Tibial nerve (tissue), 4 donors: Measurements from ENCODE around the gene COPS2. TPM values are rescaled to one million over a fixed set of nuclear protein-coding genes. Genes with fewer than 3 reads are reported as not detected.

ENCODE experiments used
- DNase-seq, 2 donors: peaks; one replicate each; pipeline ENCODE4 v3.0.0-alpha.2; 2019; ENCODE audit warnings: low spot score in 2 of 2
- H3K27ac ChIP-seq, 4 donors: fragments of 200-600 bp; sonication (generic) in 3 of 4; one replicate each; pipeline ENCODE4 v1.5.1; 2017 to 2019; ENCODE audit warnings: mild to moderate bottlenecking in 1 of 4
- H3K27me3 ChIP-seq, 2 donors: fragments of 200-600 bp; sonication (generic) in 1 of 2; one replicate each; pipeline versions ENCODE4 v1.5.1 to v1.6.0; 2017 to 2019
- H3K36me3 ChIP-seq, 3 donors: fragments of 200-600 bp; sonication (generic); one replicate each; pipeline ENCODE4 v1.5.1; 2018 to 2019
- H3K4me1 ChIP-seq, 4 donors: fragments of 200-600 bp; sonication (generic) in 3 of 4; one replicate each; pipeline ENCODE4 v1.5.1; 2017 to 2019
- H3K4me3 ChIP-seq, 4 donors: fragments of 200-600 bp; sonication (generic) in 3 of 4; one replicate each; pipeline ENCODE4 v1.5.1; 2017 to 2019; ENCODE audit warnings: mild to moderate bottlenecking in 1 of 4, moderate library complexity in 1 of 4
- H3K9me3 ChIP-seq, 4 donors: fragments of 200-600 bp; sonication (generic) in 3 of 4; one replicate each; pipeline ENCODE4 v1.5.1; 2017 to 2019
- EP300 ChIP-seq, 2 donors: sonication (generic); formaldehyde crosslinking; IDR thresholded peaks; one replicate each; pipeline ENCODE4 v1.6.1; 2017; ENCODE audit warnings: antibody characterized with exemption in 2 of 2, mild to moderate bottlenecking in 1 of 2
- POLR2A ChIP-seq, 2 donors: fragments of 450-650 bp; IDR thresholded peaks; one replicate each; pipeline ENCODE4 v1.6.1; 2017; ENCODE audit warnings: antibody characterized with exemption in 2 of 2, mild to moderate bottlenecking in 2 of 2, moderate library complexity in 2 of 2
- WGBS, 2 donors: methylation state at CpG; one replicate each; pipeline ENCODE4 v1.1.5; 2018; 5-methylcytosine and 5-hydroxymethylcytosine counted together
- total RNA-seq, 4 donors: library from RNA; depleted of rRNA; stranded (reverse); fragments of >200 nt; gene quantifications; one replicate each; pipeline ENCODE4 v1.1.0, GENCODE V29; 2016
- TF ChIP-seq, protein P1 (sequence below), 5 experiments: fragments of 200-600 bp in 3 of 5; fragments of 450-650 bp in 2 of 5; sonication (generic) in 3 of 5; IDR thresholded peaks; one replicate each; pipeline ENCODE4 v1.5.1; 2016 to 2019; ENCODE audit warnings: antibody characterized with exemption in 5 of 5, mild to moderate bottlenecking in 3 of 5, moderate library complexity in 2 of 5

Gene COPS2
- total RNA-seq, 4 donors from 2014 or later: 57.1 to 88.5 (median 67.7) TPM

- Histone ChIP-seq H3K36me3 (peaks cover 0 to 27% (median 0%) of the 10 kb centered on the region in 3 donors), H3K4me1 (peaks cover 0 to 4% (median 0%) of the 10 kb centered on the region in 4 donors), H3K27me3 (no peaks in the 10 kb centered on the region), H3K9me3 (no peaks in the 10 kb centered on the region), H3K4me3 (no peak overlapping the region), H3K27ac (no peak overlapping the region)
- TF ChIP-seq POLR2A (IDR thresholded peaks at IDR 0.05) (no peak), EP300 (IDR thresholded peaks at IDR 0.05) (no peak)
- TF ChIP-seq, protein P1, sequence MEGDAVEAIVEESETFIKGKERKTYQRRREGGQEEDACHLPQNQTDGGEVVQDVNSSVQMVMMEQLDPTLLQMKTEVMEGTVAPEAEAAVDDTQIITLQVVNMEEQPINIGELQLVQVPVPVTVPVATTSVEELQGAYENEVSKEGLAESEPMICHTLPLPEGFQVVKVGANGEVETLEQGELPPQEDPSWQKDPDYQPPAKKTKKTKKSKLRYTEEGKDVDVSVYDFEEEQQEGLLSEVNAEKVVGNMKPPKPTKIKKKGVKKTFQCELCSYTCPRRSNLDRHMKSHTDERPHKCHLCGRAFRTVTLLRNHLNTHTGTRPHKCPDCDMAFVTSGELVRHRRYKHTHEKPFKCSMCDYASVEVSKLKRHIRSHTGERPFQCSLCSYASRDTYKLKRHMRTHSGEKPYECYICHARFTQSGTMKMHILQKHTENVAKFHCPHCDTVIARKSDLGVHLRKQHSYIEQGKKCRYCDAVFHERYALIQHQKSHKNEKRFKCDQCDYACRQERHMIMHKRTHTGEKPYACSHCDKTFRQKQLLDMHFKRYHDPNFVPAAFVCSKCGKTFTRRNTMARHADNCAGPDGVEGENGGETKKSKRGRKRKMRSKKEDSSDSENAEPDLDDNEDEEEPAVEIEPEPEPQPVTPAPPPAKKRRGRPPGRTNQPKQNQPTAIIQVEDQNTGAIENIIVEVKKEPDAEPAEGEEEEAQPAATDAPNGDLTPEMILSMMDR (IDR thresholded peaks at IDR 0.05): no peak
- 77 to 87% methylated on average over 1 of the region's 1 CpG for WGBS, 2 donors
- DNase-seq: no peak
Observed at GRCh38 chr15:49163678-49164077, 8.3 kb upstream of the COPS2 start.

GRCh38 chr15:49155834-49156627, 632 bp upstream of the COPS2 start:
- TF ChIP-seq, protein P1 (IDR thresholded peaks at IDR 0.05): no peak
- TF ChIP-seq POLR2A (IDR thresholded peaks at IDR 0.05) (no peak), EP300 (IDR thresholded peaks at IDR 0.05) (no peak)

DNA sequence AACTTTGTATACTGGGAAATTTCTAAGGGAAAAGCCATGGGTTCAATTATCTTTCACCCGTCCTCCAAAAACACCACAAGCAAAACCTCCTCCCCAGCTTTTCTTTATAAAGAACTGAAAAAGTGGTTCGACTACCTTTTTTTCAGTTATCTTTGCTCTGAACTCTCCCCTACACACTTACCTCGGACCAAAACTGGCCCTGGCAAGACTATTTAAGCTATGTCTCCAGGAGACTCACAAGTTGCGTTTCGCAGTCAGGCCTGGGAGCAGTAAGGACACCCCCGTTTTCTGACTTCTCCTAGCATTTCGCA, 645 bp downstream of the COPS2 start:
- Histone ChIP-seq H3K36me3 (no peaks in the 10 kb centered on the region), H3K9me3 (no peaks in the 10 kb centered on the region), H3K4me3 (peak overlapping the region; percentile 76 to 96 (median 88)), H3K27me3 (no peaks in the 10 kb centered on the region), H3K27ac (peak overlapping the region; percentile 83 to 96 (median 92)), H3K4me1 (peaks cover 3 to 74% (median 17%) of the 10 kb centered on the region in 4 donors)
- no peak for DNase-seq
- TF ChIP-seq POLR2A (IDR thresholded peaks at IDR 0.05) (no peak), EP300 (IDR thresholded peaks at IDR 0.05) (no peak)
- TF ChIP-seq, protein P1 (IDR thresholded peaks at IDR 0.05): no peak
- 0 to 1% methylated on average over 7 of the region's 7 CpGs for WGBS, 2 donors

More at GRCh38 chr15:49155834-49156627, 632 bp upstream of the COPS2 start:
- peaks cover 3 to 64% (median 17%) of the 10 kb centered on the region in 4 donors for H3K4me1 ChIP-seq
- no peaks in the 10 kb centered on the region for H3K27me3 ChIP-seq
- peak overlapping the region in 3 of 4 donors; percentile 89 to 96 (median 94) for H3K27ac ChIP-seq
- 0 to 1% methylated on average over 26 of the region's 26 CpGs for WGBS, 2 donors
- no peaks in the 10 kb centered on the region for H3K36me3 ChIP-seq
- H3K9me3 ChIP-seq: no peaks in the 10 kb centered on the region
- no peak for DNase-seq
- peak overlapping the region; percentile 76 to 96 (median 88) for H3K4me3 ChIP-seq

- Histone ChIP-seq H3K4me1 (peaks cover 3 to 76% (median 17%) of the 10 kb centered on the region in 4 donors), H3K27me3 (no peaks in the 10 kb centered on the region), H3K4me3 (peak overlapping the region; percentile 76 to 96 (median 88)), H3K27ac (peak overlapping the region; percentile 83 to 96 (median 92)), H3K9me3 (no peaks in the 10 kb centered on the region), H3K36me3 (no peaks in the 10 kb centered on the region)
- WGBS, 2 donors: 18% methylated on average over 8 of the region's 8 CpGs
- no peak for TF ChIP-seq POLR2A (IDR thresholded peaks at IDR 0.05)
- no peak for DNase-seq
Observed at GRCh38 chr15:49154359-49154758, 1.0 kb downstream of the COPS2 start.

- 89 to 93% methylated on average over 9 of the region's 9 CpGs for WGBS, 2 donors
Observed at GRCh38 chr15:49152552-49153312, 2.7 kb downstream of the COPS2 start.

More at GRCh38 chr15:49152552-49153312, 2.7 kb downstream of the COPS2 start:
- no peaks in the 10 kb centered on the region for H3K9me3 ChIP-seq
- TF ChIP-seq, protein P1 (IDR thresholded peaks at IDR 0.05): no peak
- TF ChIP-seq POLR2A (IDR thresholded peaks at IDR 0.05): no peak
- TF ChIP-seq EP300 (IDR thresholded peaks at IDR 0.05): no peak
- H3K4me3 ChIP-seq: no peak overlapping the region
- H3K27ac ChIP-seq: no peak overlapping the region
- H3K4me1 ChIP-seq: peaks cover 3 to 85% (median 18%) of the 10 kb centered on the region in 4 donors
- no peaks in the 10 kb centered on the region for H3K36me3 ChIP-seq
- H3K27me3 ChIP-seq: no peaks in the 10 kb centered on the region
- DNase-seq: no peak
